ENCODE results near the gene NCKAP5L.

- TF ChIP-seq POLR2A (IDR thresholded peaks at IDR 0.05; ENCODE audit: low read length): no peak
- no peak for TF ChIP-seq GATA1 (IDR thresholded peaks at IDR 0.05; ENCODE audit: low read depth, low read length)
These were observed 4.7 kb upstream of the NCKAP5L start for GRCh38 chr12:49832836-49833421.

Data from erythroblast (primary cell).